Upper lobe of right lung (tissue), 1 donor: ENCODE results near the gene GNAZ. TPM values are rescaled to one million over a fixed set of nuclear protein-coding genes. Genes with fewer than 3 reads are reported as not detected.

Source experiments
- ATAC-seq: fragments of 200-7000 bp; cut with Tn5 transposase; one replicate; pipeline ENCODE4 v1.9.1; 2020; ENCODE audit warnings: mild to moderate bottlenecking, moderate library complexity
- DNase-seq: peaks from one replicate; pipeline ENCODE4 v3.0.0-alpha.2; 2020
- H3K27ac ChIP-seq: fragments of 200-600 bp; one replicate; pipeline ENCODE4 v1.8.0; 2022
- H3K27me3 ChIP-seq: fragments of 200-600 bp; one replicate; pipeline ENCODE4 v1.8.0; 2022; ENCODE audit warnings: mild to moderate bottlenecking
- H3K36me3 ChIP-seq: fragments of 200-600 bp; one replicate; pipeline ENCODE4 v1.8.0; 2022
- H3K4me1 ChIP-seq: fragments of 200-600 bp; one replicate; pipeline ENCODE4 v1.8.0; 2022
- H3K4me3 ChIP-seq: fragments of 200-600 bp; one replicate; pipeline ENCODE4 v1.8.0; 2022; ENCODE audit warnings: mild to moderate bottlenecking
- H3K9me3 ChIP-seq: fragments of 200-600 bp; one replicate; pipeline ENCODE4 v1.8.0; 2022
- CTCF ChIP-seq: fragments of 200-600 bp; IDR thresholded peaks from one replicate; pipeline ENCODE4 v1.8.0; 2022; ENCODE audit warnings: antibody characterized with exemption
- intact Hi-C: fragments of 100-400 bp; cut with DNase I; formaldehyde crosslinking; loops from one replicate; pipeline ENCODE4 v1.11.0; 2022
- total RNA-seq: library from RNA; stranded (reverse); fragmentation: NEBNext Ultra II Directional; extraction: Animal tissue kit (Norgen Biotek cat#: 25700); gene quantifications from one replicate; pipeline ENCODE4 v1.2.1, GENCODE V29; 2021
- donor health status: DM: no; HTN: yes; CAD: no; lungs with severe emphysema.

The GNAZ gene
- total RNA-seq, 1 donor from 2014 or later = 3.0 TPM

GRCh38 chr22:23073526-23074229, 3.4 kb downstream of the GNAZ start:
- Histone ChIP-seq H3K27ac (no peak overlapping the region), H3K4me1 (no peaks in the 10 kb centered on the region)

GRCh38 chr22:23074451-23074850, 4.1 kb downstream of the GNAZ start:
- no peak overlapping the region for H3K4me3 ChIP-seq
- no peaks in the 10 kb centered on the region for H3K4me1 ChIP-seq
- H3K27ac ChIP-seq = no peak overlapping the region
- no peaks in the 10 kb centered on the region for H3K27me3 ChIP-seq
- TF ChIP-seq CTCF = no peak
- DNase-seq (peak; percentile 52), ATAC-seq (no peak)
- H3K36me3 ChIP-seq = no peaks in the 10 kb centered on the region
- no peaks in the 10 kb centered on the region for H3K9me3 ChIP-seq
- intact Hi-C loops = no loop called here

More at GRCh38 chr22:23073526-23074229, 3.4 kb downstream of the GNAZ start:
- TF ChIP-seq CTCF = no peak
- no peaks in the 10 kb centered on the region for H3K36me3 ChIP-seq
- no peak overlapping the region for H3K4me3 ChIP-seq
- intact Hi-C loops = no loop called here
- H3K9me3 ChIP-seq = no peaks in the 10 kb centered on the region
- ATAC-seq (no peak), DNase-seq (peak; percentile 39)
- no peaks in the 10 kb centered on the region for H3K27me3 ChIP-seq

- H3K4me3 ChIP-seq = no peak overlapping the region
- no peaks in the 10 kb centered on the region for H3K4me1 ChIP-seq
- peak; percentile 55 for DNase-seq
- no peaks in the 10 kb centered on the region for H3K36me3 ChIP-seq
- intact Hi-C loops = no loop called here
- no peak overlapping the region for H3K27ac ChIP-seq
- no peaks in the 10 kb centered on the region for H3K9me3 ChIP-seq
- no peaks in the 10 kb centered on the region for H3K27me3 ChIP-seq
- ATAC-seq = no peak
- TF ChIP-seq CTCF = no peak
Observed at GRCh38 chr22:23075050-23075449, 4.7 kb downstream of the GNAZ start.

GRCh38 chr22:23075525-23076216, 5.4 kb downstream of the GNAZ start:
- no peak overlapping the region for H3K4me3 ChIP-seq
- TF ChIP-seq CTCF = no peak
- no peaks in the 10 kb centered on the region for H3K9me3 ChIP-seq
- H3K27me3 ChIP-seq = no peaks in the 10 kb centered on the region
- ATAC-seq (no peak), DNase-seq (no peak)
- H3K27ac ChIP-seq = no peak overlapping the region
- no peaks in the 10 kb centered on the region for H3K36me3 ChIP-seq
- no peaks in the 10 kb centered on the region for H3K4me1 ChIP-seq
- intact Hi-C loops = no loop called here

- DNase-seq = no peak
- intact Hi-C loops = no loop called here
- Histone ChIP-seq H3K36me3 (no peaks in the 10 kb centered on the region), H3K4me1 (no peaks in the 10 kb centered on the region), H3K4me3 (no peak overlapping the region), H3K27ac (no peak overlapping the region), H3K9me3 (no peaks in the 10 kb centered on the region), H3K27me3 (no peaks in the 10 kb centered on the region)
- no peak for ATAC-seq
- TF ChIP-seq CTCF = no peak
Observed at GRCh38 chr22:23076896-23077572, 6.7 kb downstream of the GNAZ start.
